Stimulated activated CD4-positive, alpha-beta T cell treated with anti-CD3 and anti-CD28 coated beads, Interleukin-2, amount 100 ng/mL, for 4 hours (primary cell): ENCODE measurements around the gene HPCAL1.

Experiments
- DNase-seq: peaks from one replicate; pipeline ENCODE4 v3.0.0-alpha.2; 2020; ENCODE audit warnings: low read depth

HPCAL1 gene

DNA sequence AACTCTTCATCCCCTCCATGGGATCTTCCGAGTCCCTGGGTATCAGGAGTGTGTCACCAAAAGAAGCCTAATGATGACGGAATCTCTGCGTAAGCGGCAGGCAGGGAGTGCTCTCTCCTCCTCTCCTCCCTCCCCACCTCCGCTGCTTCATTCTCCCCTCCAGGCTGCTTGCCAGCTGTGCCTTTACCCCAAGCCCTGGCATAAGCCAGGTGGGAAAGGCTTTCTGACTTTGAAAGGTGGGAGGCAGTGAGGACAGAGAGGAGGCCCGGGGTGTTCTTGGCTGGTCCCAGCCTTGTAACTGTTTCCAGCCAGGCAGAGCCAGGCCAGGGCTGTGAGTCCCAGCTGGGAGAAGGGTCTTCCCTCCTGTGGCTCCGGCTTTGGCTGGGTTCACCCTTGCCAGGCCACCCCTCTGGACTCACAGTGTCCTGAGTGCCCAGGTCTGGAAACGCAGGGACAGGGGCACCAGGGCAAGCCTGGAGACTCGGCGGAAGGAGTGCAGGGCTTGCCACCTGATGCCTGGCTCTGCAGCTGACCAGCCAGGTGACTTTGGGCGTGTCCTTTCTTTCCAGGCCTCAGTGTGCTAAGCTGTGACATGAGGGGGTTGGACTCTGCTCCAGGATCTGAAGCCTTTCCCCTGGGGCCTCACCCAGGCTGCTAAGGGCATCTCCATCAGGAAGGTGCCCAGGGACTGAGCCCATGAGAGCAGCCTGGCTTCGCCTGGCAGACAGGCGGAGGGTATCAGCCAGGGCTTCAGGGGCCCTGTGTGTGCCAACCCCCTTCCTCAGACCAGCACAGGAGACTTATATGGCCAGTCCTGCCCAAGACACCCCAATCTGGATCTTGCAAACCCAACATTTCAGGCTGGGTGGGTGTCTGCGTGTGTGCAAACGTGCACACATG, 32.7 kb upstream of the HPCAL1 start:
- no peak for DNase-seq

DNA sequence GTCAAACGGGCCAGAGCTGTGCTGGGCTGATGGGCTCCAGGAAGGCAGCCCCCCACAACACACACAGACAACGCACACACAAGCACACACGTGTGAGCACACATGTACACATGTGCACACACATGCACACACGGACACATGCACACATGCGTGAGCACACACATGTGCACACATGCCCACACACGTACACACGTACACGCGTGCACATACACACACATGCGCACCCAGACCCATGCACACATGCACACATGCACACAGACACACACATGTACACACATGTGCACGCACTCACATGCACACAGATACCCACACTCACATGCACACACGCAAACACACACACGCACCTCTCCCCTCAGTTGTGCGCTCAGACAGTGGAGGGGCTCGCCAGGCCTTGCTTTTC, 31.2 kb upstream of the HPCAL1 start:
- DNase-seq = no peak

DNA sequence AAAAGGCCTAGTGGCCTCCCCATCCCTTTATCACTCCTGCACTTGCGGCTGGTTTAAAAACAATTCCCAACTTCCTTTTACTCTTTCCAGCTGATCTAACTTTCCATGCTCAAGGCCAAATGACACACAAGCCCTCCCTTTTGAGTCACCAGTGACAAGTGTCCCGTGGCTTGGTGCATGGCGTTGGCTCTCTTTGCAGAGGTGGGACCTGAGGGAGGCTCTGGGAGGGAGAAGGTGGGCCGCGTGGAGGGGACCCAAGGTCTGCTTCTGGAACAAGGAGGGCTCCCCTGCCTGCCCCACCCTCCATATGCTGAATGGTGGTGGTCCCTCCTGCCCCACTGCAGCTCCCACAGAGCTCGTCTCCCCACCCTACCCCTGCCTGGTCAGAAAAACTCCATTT, 30.8 kb upstream of the HPCAL1 start:
- DNase-seq = no peak

DNA sequence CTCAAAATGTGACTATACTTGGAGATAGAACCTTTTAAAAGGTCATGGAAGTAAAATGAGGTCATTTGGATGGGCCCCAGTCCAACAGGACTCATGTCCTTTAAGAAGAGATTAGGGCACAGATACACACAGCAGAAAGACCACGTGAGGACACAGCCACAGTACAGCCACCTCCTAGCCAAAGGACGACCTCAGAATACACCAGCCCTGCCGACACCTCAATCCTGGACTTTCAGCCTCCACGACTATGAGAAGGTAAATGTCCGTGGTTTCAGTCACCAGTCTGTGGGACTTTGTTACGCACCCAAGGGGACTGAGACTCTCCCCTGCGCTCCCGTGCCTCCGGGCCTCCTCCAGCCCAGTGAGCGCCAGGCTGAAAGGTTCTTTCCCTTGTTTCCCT, 30.2 kb upstream of the HPCAL1 start:
- no peak for DNase-seq

DNA sequence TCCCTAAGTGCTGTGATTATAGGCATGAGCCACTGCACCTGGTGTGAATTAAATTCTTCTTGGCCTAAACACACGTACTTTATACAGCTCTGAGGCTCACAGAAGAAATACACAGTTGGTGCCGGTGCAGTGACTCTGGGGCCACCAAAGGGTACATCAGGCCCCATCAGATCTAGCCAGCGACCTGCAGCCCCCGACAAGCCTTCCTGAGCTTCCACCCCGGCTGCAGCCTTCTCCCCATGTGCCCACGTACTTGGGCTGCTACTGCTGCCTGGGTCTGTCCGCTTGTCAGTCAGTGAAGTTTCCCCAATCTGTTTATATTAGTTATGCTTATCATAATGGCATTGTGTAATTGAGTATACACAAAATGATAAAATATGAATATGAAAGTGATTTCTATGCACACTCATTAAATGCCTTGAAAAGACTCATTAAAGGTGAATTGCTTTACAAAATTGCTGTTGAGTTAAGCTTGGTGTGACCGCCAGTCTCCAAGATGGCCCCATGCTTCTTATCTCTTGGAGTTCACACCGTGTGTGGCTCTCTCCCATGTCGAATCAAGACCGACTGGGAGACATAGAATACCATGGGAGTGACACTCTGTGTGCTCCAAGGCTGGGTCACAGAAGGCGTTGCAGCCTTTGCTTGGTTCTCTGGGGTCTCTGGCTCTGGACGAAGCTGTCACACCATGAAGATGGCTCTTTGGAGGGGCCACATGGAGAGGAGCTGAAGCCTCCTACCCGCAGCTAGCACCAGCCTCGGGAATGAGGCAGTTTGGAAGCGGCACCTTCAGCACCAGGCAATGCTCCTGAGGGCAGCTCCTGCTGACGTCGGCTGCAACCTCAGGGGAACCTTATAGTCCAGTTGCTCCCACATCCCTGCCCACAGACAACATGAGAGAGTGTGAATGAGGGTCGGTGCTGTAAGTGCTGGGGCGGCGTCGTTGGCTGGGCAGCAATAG, 29.2 kb upstream of the HPCAL1 start:
- DNase-seq = no peak

DNA sequence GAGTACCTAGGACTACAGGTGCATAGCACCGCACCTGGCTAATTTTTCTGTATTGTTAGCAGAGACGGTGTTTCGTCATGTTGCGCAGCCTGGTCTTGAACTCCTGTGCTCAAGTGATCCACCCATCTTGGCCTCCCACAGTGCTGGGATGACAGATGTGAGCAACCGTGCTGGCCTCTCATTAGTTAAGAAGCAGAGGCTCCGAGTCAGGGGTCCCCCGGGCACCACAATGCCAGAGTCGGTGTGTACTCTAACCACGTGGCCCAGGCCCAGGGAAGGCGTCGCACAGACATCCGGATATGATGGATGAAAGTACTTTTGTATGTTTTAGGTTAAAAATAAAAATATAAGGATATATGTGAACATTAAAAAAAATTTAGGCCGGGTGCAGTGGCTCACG, 28.3 kb upstream of the HPCAL1 start:
- no peak for DNase-seq

DNA sequence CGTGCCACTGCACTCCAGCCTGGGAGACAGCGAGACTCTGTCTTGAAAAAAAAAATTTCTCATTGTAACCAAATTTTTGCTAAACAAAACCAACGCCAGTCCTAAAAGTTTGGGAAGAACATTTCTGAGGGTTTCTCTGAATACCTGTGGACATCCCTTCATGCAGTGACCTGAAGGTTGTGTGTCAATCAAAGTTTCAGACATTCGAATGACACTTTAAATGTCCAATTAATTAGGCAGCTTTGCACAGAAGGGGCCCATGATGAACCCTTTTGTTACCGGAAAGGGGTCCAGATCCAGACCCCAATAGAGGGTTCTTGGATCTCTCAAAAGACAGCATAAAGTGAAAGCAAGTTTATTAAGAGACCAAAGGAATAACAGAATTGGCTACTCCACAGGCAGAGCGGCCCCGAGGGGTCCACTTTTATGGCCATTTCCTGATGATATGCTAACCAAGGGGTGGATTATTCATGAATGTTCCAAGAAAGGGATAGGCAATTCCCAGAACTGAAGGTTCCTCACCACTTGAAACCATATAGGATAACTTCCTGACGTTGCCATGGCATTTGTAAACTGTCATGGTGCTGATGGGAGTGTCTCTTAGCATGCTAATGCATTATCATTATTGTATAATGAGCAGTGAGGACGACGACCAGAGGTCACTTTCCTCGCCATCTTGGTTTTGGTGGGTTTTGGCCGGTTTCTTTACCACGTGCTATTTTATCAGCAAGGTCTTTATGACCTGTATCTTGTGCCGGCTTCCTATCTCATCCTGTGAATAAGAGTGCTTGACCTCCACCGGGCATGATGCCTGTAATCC, 27.5 kb upstream of the HPCAL1 start:
- DNase-seq = no peak

DNA sequence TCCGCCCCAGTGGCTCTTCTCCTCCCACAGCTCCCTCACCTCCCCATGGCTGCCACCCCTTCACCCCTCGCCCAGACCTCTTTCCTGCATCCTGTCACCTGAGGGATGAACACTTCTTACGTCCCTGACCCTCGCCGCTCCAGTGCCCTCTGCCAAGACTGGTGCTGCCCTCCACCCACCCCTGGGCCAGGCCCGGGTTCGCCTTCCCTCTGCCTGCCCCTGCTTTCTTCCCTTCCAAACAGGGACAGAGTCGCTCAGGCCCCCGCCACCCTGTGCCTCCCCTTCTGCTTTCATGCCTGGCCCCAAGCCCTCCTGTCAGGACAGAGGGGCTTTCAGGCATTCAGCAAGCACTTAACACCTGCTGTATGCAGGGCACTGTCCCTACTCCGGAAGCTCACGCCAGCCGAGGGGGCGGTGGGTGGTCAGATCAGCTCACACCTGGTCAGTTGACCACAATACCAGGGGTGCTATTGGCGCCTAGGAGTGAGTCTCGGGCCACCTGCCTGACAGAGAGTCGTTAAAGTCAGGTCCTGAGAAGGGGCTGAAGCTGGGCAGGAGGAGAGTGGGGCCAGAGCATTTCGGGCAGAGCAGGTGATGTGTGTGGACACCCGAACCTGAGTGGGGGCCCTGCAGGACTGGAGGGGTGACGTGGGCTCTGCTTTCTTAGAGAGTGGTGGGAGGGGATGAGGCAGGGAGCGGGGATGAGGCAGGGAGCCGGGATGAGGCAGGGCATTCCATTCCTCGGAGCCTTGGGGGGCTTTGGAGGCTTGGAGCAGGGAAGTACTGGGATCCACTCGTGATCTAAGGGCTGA, 26.0 kb upstream of the HPCAL1 start:
- DNase-seq = no peak

DNA sequence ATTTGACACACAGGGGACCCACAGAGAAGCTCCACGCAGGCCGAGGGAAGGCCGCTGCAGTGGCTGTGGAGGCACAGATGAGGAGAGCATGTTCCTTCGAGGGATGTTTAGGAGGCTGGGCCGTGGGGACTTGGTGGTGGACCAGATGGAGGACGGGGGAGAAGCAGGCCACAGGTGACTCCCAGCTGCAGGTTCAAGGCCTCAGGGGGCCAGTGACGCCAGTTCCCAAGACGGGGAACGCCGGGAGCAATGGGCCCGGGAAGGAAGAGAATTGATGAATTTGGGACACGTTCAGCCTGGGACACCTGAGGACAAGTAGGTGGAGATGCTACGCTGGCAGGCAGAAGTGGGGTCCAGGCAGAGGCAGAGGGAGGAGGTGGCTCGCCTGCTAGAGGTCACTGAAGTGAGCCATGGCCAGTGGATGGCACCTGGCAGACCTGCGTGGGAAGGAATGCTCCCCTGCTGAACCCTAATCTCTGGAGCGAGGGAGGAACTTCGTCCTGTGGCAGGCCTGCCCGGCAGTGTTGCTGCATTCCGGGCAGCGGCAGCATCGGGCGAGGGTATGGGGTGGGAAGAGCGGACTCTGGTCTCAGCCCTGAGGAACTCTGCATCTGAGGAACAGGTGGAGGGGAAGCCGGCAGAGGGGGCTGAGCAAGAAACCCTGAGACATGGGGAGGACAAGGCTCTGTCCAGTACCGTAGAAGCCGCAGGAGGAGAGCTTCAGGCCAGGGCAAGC, 25.2 kb upstream of the HPCAL1 start:
- DNase-seq = no peak

DNA sequence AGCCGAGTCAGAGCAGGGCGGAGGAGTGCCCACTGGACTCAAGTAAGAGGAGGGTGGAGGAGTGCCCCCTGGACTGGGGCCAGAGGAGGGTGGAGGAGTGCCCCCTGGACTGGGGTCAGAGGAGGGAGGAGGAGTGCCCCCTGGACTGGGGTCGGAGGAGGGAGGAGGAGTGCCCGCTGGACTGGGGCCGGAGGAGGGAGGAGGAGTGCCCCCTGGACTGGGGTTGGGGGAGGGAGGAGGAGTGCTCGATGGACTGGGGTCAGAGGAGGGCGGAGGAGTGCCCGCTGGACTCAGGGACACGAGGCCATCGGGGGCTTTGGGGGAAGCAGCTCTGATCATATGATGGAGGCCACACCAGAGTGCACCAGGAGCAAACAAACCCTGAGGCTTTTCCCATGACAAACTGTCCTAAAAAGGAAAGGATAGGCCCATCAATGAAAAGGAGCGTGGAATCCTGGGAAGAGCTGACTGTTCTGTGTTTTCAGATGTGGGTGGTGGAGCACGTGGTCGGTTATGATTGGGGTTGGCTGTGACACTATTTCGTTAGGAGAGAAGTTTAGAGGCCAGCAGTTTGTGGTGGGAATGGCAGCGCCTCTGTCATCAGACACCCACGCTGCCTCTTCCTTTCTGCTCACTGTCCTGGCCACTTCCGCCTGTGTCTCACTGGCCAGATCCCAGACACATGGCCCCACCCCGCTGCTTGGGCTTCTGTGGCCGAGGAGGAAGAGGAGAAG, 24.5 kb upstream of the HPCAL1 start:
- no peak for DNase-seq

DNA sequence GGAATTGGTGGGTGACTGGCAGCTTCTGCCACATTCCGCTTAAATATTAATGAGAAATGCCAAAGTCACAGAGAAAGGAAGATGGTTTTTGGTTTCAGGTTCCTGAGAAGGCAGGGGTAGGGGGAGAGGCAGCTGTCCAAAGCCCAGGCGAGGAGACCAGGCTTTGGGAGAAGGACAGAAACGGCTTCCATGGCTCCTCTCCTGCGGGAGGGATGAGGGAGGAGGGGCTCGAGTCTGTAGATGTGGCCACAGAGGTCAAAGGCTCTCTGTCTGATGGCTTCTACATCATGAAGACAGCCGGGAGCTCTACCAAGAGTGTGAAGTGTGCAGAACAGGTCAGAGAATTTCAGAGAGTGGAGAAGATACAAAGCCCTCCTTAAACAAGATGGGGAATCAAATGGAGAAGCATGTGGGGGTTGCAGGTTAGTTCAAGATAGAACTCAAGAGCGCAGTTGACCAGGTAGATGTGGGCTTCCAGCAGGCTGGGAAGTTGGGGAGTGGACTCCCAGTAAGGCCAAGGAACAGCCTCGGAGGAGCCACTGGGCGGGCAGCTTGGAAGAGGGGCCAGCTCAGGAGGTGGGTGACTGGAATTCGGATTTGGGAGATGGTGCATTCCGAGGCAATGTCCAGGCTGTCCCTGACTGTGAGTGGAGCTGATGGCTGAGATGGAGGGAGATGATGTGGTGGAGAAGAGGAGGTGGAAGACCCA, 23.8 kb upstream of the HPCAL1 start:
- no peak for DNase-seq

DNA sequence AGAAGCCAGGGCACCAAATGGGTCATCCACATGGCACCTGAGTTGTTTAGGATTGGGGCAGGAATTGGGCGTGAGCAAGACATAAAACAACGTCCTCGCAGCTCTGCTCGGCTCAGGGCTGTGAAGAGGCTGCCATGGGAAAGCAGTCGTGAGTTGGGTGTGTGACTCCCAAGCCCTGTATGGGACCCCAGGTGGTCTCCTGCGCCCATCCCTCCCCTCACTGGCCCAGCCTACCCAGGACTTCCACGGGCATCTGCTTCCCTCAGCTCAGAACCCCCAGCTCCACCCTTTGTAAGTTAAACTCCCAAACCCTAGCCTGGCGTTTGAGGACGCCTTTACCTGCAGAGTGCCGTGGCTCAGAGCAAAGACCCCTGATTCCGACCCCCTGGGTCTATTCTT, 23.2 kb upstream of the HPCAL1 start:
- no peak for DNase-seq

DNA sequence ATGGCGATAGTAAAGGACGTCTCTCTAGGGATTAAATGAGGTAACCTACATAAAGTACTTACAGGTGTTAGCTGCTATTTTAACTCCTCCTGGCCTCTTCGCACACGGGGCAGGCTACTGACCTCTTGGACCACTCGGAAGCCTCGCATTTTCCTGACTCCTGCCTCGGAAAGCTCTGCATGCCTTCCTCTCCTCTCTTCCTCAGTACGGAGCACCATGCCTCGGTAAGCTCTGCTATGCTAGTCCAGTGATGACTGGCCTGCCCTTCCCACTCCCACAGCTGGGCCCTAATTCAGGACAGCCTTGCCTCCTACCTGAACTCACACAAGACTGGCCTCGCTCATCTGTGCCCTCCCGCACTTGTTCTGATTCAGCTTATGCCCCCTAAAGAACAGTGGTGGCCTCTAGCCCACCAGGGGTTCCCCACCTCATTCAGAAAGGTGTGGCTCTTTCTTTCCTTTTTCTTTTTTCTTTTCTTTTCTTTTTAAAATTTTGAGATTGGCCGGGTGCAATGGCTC, 22.7 kb upstream of the HPCAL1 start:
- DNase-seq = no peak

DNA sequence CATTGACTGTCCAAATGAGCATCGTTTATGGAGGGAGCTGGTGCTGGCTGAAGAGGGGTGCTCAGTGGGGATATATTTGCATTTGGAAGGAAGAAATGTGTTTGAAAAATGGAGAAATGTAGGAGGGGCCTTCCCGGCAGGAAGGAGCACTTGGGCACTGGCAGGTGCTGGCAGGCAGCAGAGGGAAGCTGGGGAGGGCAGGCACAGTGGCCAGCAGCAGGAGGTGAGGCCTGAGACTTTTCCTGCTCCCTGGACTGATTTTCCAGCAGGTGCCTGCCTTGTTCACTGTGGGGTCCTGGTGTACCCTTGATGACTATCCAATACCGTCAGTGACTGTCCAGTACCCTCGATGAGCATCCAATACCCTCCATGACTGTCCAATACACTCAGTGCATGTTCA, 20.8 kb upstream of the HPCAL1 start:
- DNase-seq = no peak

DNA sequence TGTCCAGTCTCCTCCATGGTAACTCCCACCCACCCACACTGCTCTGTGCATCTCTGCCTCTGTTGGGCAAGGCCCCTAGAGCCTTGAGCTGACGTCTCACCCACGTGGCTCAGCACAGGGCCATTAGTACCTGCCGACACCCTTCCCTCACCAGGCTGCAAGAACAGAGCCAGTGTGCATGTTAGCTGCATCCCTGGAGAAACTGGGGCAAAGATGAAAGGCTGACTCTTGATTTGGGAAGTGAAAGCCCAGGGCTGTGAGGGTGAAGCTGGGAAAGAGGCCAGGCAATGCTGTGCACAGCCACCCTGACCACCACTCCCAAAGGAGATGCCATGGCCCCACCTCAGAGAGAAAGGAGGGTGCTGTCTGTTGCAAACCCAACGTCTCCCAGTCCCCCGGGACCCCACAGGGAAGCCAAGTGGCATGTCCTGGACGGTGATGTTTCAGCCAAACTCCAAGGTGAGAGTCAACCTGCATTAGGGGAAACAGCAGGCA, 20.0 kb upstream of the HPCAL1 start:
- DNase-seq = no peak

DNA sequence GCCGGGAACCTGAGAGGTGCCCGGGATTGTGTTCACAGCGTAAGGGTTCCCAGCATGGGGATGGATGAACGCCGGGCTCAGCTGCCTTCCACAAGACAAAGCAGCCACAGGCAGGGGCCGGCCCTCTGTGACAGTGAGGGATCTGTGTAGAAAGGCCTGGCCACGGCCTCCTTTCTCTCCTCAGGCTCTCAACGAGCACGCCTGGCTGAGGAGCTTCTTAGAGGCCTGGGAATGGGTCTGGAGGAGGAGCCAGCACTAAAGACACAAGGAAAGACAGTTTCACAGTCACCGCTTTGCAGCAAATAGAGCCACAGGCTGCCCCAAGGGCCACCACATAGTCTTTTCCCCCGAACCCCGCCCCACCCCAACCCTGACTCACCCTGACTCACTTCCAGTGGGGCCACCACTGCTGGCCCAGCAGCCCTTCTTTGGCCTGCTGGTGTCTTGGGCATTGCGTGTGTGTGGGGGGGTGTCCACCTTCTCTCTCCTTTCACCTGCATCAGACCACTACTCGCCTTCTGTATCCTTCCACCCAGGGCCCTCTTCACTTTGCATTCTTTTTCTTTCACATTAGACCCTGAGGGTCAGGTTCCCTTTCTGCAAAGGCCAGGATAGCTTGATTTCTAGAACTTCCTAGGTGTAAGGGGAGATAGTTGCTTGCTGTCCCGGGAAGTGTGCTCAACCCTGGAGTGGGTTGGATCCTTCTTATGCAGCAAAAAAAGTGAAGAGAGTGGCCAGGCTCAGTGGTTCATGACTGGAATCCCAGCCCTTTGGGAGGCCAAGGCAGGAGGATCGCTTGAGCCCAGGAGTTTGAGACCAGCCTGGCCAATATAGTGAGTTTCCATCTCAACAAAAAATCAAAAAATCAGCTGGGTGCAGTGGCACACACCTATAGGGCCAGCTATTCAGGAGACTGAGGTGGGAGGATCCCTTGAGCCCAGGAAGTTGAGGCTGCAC, 19.3 kb upstream of the HPCAL1 start:
- DNase-seq = no peak

DNA sequence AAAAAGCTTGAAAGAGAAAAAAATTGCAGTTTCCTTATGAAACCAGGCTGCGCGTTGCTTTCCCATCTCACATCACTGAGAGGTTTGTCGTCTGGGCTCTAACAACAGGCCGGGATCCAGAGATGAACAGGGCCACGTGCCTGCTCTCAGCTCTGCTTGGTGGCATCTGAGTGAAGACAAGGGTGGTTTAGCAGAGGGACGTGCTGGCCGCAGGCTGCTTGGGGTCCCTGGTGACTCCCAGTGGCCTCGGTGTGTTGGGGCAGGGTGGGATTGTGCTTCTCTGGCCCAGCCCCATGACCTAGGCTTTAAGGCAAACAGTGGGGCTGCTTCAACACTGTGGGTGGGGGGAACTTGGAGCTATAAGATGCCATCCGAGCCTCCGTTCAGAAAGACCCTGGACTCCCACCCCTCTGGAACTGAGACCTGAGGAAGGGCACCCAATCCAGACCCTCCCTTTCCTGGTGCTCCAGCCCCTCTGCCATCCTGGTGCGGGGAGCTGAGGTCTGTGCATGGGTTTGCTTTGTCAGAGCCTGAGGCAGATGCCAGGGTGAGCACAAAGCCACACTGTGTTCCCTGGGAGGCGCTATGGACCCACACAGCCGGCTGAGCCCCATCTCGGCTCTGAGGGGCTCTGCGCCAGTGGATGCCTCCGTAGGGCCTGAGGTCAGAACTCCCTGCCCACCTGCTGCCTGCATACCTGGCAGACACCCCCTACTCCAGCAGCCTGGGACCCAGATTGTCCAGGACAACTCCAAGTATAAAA, 18.4 kb upstream of the HPCAL1 start:
- DNase-seq = no peak
